HG03175 (cell line): Measurements from ENCODE around the gene KANK4.

Source experiments
- ATAC-seq: cut with Tn5 transposase; IDR thresholded peaks from one replicate; pipeline ENCODE4 v1.9.1; 2021; ENCODE audit warnings: mild to moderate bottlenecking, moderate library complexity; ENCODE audit not compliant: unreplicated experiment

KANK4 gene

GRCh38 chr1:62212411-62212810 is 106.8 kb downstream of the KANK4 start:
- no peak for ATAC-seq

- ATAC-seq = no peak
These were observed 108.3 kb downstream of the KANK4 start for GRCh38 chr1:62210960-62211359.

GRCh38 chr1:62209931-62210595 is 109.2 kb downstream of the KANK4 start:
- ATAC-seq = no peak

GRCh38 chr1:62208970-62209369 is 110.3 kb downstream of the KANK4 start:
- ATAC-seq = no peak

GRCh38 chr1:62208087-62208486 is 111.1 kb downstream of the KANK4 start:
- ATAC-seq = no peak

- ATAC-seq = no peak
These were observed 112.0 kb downstream of the KANK4 start for GRCh38 chr1:62207187-62207586.

- ATAC-seq = no peak
These were observed 120.5 kb downstream of the KANK4 start for GRCh38 chr1:62198781-62199125.

- ATAC-seq = no peak
These were observed 121.0 kb downstream of the KANK4 start for GRCh38 chr1:62198069-62198780.

GRCh38 chr1:62196086-62196690 is 123.0 kb downstream of the KANK4 start:
- ATAC-seq = no peak

GRCh38 chr1:62194651-62195544 is 124.3 kb downstream of the KANK4 start, which contains the start of gene L1TD1:
Gene L1TD1 (plus strand): TSS chr1:62194849. CDS start chr1:62206629, 11,780 bp downstream.
- no peak for ATAC-seq

- no peak for ATAC-seq
These were observed 131.1 kb downstream of the KANK4 start for GRCh38 chr1:62188111-62188510.

GRCh38 chr1:62187548-62187947 is 131.7 kb downstream of the KANK4 start:
- ATAC-seq = no peak
